Epidermal melanocyte (primary cell): ENCODE data around the gene SYT5.
"Not testable (repeated sequence)": the region's sequence is repeated elsewhere in the genome, so short reads cannot be mapped to it uniquely, and the experiment has no call there.

Experiments used
- DNase-seq: peaks from one replicate; pipeline ENCODE4 v3.0.0; 2011; ENCODE audit warnings: low spot score; ENCODE audit not compliant: insufficient read length

Gene SYT5

DNA sequence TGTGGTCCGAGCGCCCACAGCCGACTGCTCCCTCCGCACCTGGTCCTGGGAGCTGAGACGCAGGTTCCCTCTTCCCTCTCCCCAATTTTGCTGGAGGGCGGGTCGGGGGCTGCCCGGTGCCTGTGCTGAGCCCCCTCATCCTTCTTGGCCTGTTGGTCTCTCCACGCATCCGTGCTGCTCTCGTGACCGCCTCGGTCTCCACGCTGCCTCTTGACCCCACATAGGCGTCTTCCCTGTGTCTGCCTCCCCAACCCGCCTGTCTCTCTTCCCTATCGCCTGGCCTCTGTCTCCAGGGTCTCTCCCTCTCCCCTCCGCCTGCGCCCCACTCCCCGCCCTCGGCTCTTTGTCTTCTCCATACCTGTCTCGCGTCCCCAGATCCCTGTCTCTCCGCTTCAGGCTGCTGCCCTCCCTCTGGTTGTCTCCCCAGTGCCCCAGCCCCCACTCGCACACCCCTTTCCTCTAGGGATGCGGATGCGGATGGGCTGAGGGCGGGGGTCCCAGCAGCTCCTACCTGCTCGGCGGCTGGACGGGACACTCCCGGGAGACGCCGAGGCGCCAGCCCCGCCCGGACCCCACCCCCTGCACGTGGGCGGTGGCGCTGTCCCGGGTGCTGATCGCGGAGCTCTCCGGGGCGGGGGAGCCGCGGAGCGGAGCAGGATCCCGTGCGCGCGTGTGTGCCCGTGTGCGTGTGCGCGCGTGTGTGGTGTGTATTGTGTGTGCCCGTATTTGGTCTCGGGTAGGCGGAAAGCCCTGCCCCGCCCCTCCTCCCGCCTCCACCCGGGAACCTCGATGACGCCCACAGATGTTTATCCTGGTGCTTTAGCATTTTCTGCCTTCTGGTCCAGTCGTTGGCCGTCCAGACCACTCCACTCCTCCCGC, at the start of gene SYT5:
SYT5 (minus strand) TSS at position 684 of the 879 bp plus-strand sequence. CDS start 1,248 bp downstream, outside the sequence.
- DNase-seq, result peak; percentile 47

GRCh38 chr19:55229789-55230182, 49.7 kb upstream of the SYT5 start:
- DNase-seq, result no peak

- DNase-seq, result no peak
These were observed 49.2 kb upstream of the SYT5 start for GRCh38 chr19:55229145-55229788.

DNA sequence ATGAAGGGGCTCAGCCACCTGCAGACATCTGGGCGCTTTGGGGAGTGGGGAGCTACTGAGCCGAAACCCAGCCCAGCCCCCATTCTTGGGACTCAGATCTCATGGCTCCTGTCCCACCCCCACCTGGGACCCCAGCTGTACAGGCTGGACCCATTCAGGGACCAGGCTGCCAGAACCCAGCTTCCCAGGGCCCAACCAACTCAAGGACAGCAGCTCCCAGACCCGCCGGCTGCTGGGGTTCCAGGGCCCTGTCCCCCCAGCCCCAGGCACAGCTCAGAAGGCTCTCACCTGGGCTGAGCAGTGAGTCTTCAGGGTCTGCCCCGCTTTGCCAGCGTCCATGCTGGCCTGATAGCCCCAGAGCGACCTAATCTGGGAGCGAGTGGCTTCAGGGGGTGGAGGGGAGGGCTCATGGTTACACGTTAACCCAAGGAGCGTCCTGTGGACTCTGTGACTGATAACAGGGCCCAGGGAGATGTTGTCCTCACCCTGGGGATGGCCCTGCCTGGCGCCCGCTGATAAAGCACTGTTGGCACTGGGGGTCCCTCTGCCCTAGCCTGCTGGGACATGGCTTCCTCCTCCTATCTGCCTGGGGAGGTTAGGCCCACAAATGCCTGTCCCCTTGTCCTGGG, 48.4 kb upstream of the SYT5 start, which contains the start of gene TMEM86B:
TMEM86B (minus strand) TSS at position 361 of the 629 bp plus-strand sequence; CDS start at position 339, 22 bp downstream.
- no peak for DNase-seq

DNA sequence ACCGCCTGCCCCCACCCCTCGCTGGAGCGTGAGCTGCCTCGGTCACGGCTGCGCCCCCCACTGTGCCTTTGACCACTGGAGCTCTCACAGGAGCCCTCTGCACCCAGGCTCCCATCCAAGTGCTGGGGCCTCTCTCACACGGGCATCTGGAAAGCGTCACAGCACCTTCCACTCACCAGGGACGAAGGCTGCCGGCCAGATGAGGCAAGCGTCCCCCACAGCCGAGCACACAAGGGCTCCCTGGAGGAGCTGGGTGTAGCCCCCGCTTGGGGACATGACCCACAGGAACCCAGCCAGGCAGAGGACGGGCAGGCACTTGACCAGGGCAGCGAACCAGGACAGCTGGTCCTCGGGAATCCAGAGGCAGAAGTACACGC, 47.9 kb upstream of the SYT5 start:
- DNase-seq, result no peak

DNA sequence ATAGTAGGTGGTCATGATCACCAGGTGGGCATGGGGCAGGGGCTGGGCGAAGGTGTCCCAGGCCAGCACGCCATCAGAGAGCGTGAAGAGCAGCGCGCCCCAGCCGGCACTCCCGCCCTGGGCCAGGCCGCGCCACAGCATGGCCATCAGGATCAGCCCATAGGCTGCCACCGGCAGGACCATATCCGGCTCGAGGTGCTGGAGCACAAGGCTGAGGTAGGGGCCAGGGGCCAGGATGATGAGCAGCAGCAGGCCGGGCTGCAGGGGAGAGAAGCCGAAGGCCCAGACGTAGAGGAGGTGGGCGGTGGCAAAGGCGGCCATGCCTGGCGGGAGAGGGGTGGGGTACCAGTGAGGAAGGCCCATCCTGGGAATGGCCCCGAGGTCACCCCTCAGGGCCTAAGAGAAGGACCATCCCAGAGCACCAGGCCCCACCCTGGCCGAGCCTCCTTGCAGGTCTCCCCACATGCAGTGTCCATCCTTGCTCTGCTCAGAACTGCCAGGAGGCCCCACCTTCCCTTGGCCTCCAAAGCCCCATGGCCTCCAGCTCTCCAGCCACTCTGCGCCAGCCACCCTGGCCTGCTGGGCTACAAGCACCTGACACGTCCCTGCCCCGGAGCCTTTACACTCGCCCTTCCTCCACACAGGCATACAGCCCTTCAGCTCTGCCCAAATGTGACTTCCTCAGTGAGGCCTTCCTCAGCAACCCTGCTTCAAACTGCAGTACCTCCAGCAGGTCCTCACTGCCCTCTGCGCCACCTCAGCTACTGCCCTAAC, 47.3 kb upstream of the SYT5 start:
- DNase-seq, result no peak

GRCh38 chr19:55226788-55227187, 46.7 kb upstream of the SYT5 start:
- DNase-seq, result no peak

- no peak for DNase-seq
These were observed 46.2 kb upstream of the SYT5 start for GRCh38 chr19:55226273-55226672.

- DNase-seq, result no peak
These were observed 45.4 kb upstream of the SYT5 start for GRCh38 chr19:55225415-55225958.

GRCh38 chr19:55224679-55225414, 44.8 kb upstream of the SYT5 start:
- not testable (repeated sequence) for DNase-seq

DNA sequence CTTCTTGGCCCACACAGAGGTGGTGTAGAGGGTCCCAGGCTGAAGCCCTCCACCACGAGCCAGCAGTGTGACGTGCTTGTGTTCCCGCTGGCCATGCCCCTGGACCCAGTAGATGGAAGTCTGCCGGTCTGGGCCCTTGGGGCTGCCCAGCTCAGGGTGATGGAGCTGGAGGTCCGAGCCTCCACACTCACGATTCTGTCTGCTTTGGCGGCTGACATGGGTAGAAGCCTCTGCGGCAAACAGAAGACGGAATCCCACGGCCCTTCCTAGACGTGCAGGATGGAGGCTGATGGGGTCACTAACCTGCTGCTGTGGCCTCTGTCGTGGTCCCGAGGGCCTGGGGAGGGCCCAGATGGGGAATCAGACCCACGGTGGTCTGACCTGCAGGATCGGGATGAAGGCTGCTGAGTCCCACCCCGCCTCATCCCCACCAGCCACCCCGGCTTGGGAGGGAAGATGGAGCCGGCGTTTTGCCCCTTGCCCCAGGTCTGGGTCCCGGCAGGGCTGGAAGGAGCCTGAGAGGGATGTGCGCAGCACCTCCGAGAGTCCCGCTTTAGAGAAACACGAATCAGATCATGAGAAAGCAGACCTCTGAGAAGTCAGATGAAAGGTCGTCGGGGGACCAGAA, 44.1 kb upstream of the SYT5 start:
- no peak for DNase-seq

DNA sequence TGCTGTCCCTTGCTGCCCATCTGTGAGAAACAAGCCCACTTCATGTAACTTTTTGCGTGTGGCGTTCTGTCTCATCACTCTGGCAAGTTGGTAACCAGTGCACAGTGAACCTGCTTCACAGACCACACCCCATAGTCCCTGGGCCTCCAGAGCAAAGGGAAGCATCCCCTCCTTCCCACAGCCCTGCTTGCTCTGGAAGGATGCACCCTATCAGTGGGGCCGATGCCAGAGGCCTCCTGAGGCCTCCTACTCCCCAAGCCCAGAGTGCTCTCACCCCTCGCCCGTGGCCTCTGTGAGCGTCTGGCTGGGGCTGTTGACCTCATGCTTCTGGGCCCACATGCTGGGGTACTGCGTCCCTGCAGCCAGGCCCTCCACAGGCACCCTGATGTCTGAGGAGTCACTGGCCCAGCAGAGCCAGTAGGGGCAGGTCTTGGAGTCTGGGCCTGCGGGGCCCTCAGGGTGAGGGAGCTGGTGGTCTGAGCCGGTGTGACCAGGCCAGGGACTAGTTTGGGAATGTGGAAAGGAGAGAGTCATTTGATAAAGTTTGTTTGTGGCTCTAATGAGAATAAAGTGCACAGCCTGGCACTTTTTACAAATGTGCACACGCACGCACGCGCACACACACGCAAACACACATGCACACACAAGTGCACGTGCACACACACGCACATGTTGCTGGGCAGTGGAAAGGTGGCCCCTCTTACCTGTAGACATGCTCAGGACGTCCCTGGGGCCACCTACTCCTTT, 43.4 kb upstream of the SYT5 start:
- no peak for DNase-seq

DNA sequence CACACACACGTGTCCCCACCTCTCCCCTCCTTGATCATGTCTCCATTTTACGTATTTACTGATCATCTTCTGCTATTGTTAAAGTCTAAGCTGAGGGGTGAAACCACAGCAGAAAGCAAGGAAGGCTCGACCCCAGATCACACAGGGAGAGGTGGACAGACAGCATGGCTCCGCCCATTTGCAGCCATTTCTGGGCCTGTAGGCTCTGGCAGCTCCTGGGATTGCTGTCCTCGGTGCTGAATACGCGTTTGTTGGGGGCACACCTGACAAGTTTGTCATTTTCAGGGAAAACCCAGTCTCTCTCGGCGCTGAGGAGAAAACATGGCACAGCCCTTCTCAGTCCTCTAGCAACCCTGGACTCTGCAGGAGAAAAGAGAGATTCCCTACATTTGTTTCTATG, 40.4 kb upstream of the SYT5 start:
- no peak for DNase-seq

DNA sequence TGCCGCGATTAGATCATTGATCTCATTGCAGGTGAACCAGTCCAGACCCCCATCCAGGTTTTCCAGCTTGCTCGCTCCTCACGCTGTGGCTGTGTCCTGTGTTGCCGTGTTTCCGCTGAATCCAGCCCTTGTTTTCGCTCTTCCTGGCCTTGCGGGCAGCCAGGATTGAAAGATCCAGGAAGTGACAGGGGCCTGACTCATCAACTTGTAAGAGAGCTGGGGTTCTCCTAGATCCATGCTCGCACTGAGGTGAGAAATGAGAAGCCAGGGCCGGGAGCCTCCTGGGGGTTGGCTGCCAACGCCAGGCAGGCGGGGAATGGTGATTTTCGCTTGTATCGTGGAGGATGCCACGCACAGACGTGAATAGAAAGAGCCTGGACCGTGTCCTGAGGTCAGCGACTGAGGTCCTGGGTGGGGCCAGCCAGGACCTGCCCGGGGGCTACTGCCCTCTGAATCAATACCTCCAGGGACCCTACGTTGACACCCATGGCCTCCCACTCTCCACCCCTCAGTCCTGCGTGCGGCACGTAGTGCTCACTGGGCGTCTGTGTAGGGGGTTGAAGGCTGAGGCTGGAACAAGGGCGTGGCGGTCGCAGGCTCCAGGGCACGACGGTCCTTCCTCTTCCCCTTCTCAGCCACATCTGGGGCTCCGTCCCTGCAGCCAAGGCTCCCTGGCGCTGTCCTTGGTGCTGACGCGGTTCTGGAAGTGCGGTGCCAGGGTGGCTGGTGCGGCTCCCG, 36.5 kb upstream of the SYT5 start:
- DNase-seq, result peak; percentile 97

DNA sequence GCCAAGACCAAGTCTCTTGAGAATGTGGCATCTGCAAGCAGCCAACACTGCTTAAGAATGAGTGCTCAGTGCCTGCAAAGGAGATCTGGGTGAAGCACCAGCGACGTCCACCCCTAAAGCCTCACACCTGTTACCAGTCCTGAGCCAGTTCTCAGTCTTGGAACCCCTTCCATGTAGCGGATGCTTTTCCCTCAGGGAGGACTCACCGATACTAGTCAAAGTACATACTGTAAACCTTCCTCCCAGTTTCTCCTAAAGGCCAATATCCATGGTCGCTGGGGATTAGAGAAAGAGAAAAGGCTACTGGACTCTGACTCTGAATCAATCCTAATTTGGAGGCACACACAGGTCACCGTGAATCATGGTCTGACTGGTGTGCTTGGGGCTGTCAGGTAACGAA, 33.5 kb upstream of the SYT5 start:
- DNase-seq, result no peak

DNA sequence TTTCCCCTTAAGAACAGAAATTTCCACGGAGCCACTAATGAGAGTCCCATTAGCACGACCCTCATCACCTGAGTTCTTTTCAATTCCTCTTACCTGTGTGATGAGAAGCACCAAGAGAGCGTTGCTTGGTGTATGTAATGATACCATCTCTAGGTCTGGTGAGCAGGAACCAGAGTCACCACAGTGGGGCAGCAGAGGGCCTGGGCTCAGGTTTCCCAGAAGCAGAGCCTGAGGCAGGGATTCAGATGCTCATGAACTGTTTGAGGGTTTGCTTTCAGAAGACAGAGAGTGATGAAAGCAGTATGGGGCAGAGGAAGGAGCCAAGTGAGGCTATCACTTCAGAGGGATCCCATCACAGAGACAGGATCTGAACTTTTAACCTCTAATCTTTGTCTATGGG, 32.4 kb upstream of the SYT5 start:
- no peak for DNase-seq

DNA sequence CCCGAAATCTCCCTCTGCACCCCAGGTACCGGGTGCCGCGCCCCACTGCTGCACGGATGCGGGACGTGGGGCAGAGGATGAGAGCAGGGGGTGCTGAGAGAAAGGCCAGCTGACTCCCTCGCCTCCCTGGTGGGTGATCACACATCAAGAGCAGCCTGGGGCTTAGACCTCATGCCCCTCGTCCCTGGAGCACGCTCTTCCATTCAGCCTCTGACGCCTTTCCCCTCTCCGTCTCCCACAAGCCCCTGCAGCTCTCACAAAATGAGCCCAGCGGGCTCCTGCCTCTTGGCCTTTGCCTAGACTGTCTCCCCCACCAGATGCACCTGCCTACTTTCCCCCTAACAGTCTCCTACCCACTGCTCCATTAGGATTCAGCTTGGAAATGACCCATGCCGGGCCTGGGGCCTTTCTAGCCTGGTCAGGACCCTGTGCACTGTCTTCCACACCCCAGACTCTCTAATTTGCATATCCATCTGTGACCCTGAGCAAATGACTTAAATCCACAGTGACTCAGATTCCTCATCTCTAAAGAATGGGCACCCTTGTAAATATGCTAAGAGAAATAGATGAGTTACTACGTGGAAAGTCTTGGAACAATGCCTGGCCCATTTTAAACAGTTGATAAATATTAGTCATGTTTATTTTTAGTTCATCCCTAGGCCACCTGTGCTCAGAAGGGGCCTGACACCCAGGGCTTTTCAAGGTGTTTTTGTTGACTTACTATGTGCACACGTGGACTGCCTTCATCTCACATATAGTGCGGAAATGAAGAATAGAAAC, 29.8 kb upstream of the SYT5 start:
- DNase-seq, result no peak
